T-helper 1 cell treated with Interleukin-12 subunit alpha and Interleukin-12 subunit beta and Interleukin-4 antibody, amounts not matched to agents 30 μg/mL and 1 μg/mL, for 36 hours (primary cell): ENCODE data around the gene ZFP91.

Experiments used
- H3K27ac Mint-ChIP-seq: one replicate; pipeline ENCODE4 v1.8.0; 2021; ENCODE audit warnings: mild to moderate bottlenecking, mixed read lengths
- H3K27me3 Mint-ChIP-seq: one replicate; pipeline ENCODE4 v1.8.0; 2021; ENCODE audit warnings: low read depth, mixed read lengths
- H3K36me3 Mint-ChIP-seq: one replicate; pipeline ENCODE4 v1.8.0; 2021; ENCODE audit warnings: low read depth, mixed read lengths
- H3K4me1 Mint-ChIP-seq: one replicate; pipeline ENCODE4 v1.8.0; 2021; ENCODE audit warnings: low read depth, mixed read lengths
- H3K4me3 Mint-ChIP-seq: one replicate; pipeline ENCODE4 v1.8.0; 2021; ENCODE audit warnings: mild to moderate bottlenecking, moderate library complexity, mixed read lengths
- H3K9me3 Mint-ChIP-seq: one replicate; pipeline ENCODE4 v1.8.0; 2021; ENCODE audit warnings: mixed read lengths

Gene ZFP91

DNA sequence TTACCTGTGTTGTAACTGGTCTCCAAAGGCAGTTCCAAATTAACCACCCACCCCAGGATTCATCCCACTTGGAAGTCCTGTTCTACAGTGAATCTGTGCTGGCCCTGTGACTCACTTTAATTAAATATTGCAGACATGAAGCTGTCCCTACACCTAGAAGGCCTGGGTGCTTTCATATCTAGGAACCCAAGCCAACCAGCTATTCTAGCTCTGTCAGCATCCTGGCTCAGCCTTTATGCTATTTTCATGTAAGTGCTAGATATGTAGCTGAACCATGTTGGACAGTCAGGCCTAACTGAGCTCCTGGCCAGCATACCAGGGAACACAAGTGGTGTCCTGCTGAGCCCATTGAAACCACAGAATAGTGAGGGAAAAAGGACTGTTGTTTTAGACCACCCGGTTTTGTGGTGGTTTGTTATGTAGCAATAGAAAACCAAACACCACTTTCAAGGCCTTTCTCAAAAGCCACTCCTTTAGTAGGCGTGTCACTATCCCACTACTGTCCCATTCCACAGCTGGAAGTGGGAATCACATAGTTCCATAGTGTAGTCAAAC lies 73.9 kb downstream of the ZFP91 start:
- peaks cover 4% of the 10 kb centered on the region for H3K4me1 Mint-ChIP-seq
- no peak overlapping the region for H3K27ac Mint-ChIP-seq
- H3K9me3 Mint-ChIP-seq: no peaks in the 10 kb centered on the region
- H3K36me3 Mint-ChIP-seq: no peaks in the 10 kb centered on the region
- no peaks in the 10 kb centered on the region for H3K27me3 Mint-ChIP-seq
- H3K4me3 Mint-ChIP-seq: no peak overlapping the region

DNA sequence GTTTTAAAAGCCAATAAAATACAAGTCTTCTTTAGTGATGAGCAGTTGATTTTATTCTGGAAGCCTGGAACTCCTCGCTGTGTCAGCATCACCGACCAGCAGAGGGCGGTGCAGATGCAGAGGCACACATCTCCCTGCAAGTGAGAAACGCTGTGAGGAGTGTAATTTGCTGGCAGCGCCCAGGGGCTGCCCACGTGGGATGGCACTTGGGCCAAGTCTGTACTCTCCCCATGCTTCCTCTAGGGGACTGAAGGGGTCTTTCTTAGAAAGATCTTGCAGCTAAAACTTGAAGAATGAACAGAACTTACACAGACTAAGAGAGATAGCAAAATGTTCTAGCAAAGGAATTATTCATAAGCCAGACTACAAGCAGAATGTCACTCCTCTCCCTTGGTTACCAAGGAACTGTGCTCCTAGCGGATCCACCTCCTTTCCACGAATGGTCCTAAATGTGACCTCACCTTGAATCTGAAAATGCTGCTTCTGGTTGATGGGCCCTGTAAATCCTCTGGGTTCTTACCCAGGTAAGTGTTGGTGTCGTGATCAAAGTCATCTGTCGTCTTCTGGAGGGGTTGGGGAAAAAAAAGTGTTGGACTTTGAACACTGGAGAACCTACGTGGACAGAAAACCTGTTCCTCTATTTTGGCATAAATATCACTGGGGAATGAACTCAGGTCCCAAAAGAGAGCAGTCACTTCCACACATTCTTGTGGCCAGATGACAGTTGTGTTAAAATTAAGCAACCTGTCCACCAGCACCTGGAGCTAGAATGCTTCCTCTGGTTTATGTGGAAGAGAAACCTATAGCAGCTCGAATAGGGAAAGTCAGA lies 75.4 kb downstream of the ZFP91 start:
- no peak overlapping the region for H3K27ac Mint-ChIP-seq

DNA sequence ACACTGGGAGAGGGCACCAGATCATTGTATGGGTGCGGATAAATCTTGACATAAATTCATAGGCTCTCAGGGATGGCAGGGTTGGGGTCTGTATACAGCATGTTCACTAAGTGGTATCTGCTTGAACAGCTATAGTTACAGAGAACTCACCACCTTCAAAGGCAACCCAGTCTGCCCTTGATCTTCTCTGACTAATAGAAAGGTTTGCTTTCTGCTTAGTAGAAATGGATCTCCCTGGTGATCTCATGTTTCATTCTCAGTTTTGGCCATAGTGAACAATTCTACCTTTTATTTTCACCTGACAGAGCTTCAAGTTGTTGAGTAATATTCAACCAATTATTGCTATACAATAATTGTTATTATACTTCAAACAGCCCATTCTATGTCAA lies 76.0 kb downstream of the ZFP91 start:
- H3K36me3 Mint-ChIP-seq: no peaks in the 10 kb centered on the region
- peaks cover 4% of the 10 kb centered on the region for H3K4me1 Mint-ChIP-seq
- H3K27ac Mint-ChIP-seq: no peak overlapping the region

More for the DNA sequence above, 75.4 kb downstream of the ZFP91 start:
- no peaks in the 10 kb centered on the region for H3K36me3 Mint-ChIP-seq
- H3K4me1 Mint-ChIP-seq: peaks cover 4% of the 10 kb centered on the region
- H3K9me3 Mint-ChIP-seq: no peaks in the 10 kb centered on the region
- H3K4me3 Mint-ChIP-seq: no peak overlapping the region
- no peaks in the 10 kb centered on the region for H3K27me3 Mint-ChIP-seq

DNA sequence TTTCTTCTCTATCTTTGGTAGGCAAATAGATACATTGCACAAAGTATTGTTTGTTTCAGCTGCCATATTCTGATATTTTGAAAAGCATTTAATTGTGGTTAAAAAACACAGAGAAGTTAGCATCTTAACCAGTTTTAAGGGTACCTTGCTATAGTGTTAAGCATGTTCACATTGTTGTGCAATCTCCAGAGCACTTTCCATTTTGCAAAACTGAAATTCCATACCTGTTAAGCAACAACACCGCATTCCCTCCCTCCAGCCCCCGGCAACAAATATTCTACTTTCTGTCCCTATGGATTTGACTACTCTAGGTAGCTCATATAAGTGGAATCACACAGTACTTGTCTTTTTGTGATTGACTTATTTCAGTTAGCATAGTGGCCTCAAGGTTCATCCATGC lies 77.5 kb downstream of the ZFP91 start:
- Mint-ChIP-seq H3K4me3 (no peak overlapping the region), H3K27me3 (no peaks in the 10 kb centered on the region), H3K27ac (no peak overlapping the region), H3K4me1 (peaks cover 4% of the 10 kb centered on the region), H3K36me3 (no peaks in the 10 kb centered on the region), H3K9me3 (no peaks in the 10 kb centered on the region)

More for the DNA sequence above, 76.0 kb downstream of the ZFP91 start:
- H3K4me3 Mint-ChIP-seq: no peak overlapping the region
- H3K9me3 Mint-ChIP-seq: no peaks in the 10 kb centered on the region
- H3K27me3 Mint-ChIP-seq: no peaks in the 10 kb centered on the region

DNA sequence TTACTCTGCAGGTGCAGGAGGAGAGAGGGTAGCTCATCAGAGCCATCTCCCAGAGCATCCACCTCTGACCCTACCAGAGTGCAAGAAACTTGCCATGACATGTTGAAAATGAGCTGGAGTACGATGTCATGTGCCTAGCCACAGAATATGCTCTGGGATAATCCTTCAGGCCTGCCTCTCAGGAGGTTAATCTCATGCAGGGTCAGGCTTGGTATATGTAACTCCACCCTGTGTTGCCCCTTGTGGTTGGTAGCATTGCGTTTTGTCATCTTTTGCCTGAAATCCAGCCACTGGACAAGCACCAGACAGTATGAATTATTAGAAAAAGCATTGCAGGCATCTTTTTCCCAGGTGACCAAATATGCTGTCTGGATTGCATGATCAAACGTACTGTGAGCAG lies 79.8 kb downstream of the ZFP91 start:
- H3K9me3 Mint-ChIP-seq: no peaks in the 10 kb centered on the region
- peaks cover 4% of the 10 kb centered on the region for H3K4me1 Mint-ChIP-seq
- no peaks in the 10 kb centered on the region for H3K27me3 Mint-ChIP-seq
- no peak overlapping the region for H3K4me3 Mint-ChIP-seq
- no peaks in the 10 kb centered on the region for H3K36me3 Mint-ChIP-seq
- H3K27ac Mint-ChIP-seq: no peak overlapping the region

DNA sequence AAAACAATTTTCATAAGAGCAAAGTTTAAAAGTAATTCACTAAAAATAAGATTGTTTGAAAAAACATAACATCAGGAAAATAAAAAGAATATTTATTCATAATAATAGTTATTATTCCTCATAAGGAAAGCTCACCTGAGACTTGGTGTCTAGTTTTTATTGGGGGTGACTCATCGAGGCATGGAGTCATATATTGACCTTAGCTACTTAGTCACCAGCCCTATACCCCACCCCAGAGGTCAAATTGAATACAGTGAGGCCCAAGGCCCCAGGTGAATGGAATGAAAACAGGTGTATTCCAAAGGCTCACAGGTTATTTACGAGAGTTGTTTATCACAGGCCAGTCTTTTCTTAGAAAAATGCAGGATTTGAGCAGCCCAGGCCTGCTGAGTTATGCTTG lies 80.5 kb downstream of the ZFP91 start:
- no peak overlapping the region for H3K27ac Mint-ChIP-seq

DNA sequence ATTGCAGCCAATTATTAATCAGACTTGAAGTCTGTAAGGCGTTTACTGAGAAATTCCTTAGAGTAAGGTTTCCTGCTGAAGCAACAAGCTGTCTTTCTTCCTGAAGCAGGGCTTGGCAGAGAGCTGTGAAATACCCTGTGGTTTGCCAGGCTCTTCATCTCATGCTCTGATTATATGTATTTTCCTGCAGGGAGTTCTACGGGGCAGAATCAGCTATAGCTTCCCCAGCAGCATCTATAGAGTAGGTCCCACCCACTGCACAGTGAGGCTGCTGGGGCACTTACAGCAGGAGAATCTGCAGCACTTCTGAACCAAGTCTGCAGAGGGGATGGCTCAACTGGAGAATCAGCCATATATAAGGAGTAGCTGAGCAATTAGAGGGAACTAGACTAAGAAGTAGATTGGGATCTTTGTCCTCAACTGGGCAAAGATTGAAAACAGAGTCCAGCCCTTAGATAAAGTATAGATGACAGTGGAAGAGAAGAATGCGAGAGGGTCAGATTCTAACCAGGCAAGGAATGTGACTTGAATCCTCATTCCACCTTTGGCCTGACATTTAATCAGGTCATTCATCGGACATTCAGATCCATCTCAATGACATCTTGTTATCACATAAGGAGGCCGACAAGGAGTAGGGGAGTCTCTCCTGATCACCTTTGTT lies 81.2 kb downstream of the ZFP91 start:
- Mint-ChIP-seq H3K9me3 (no peaks in the 10 kb centered on the region), H3K36me3 (no peaks in the 10 kb centered on the region), H3K4me3 (no peak overlapping the region), H3K27me3 (no peaks in the 10 kb centered on the region), H3K27ac (no peak overlapping the region), H3K4me1 (no peaks in the 10 kb centered on the region)

More for the DNA sequence above, 80.5 kb downstream of the ZFP91 start:
- H3K4me1 Mint-ChIP-seq: no peaks in the 10 kb centered on the region
- H3K36me3 Mint-ChIP-seq: no peaks in the 10 kb centered on the region
- no peak overlapping the region for H3K4me3 Mint-ChIP-seq
- H3K9me3 Mint-ChIP-seq: no peaks in the 10 kb centered on the region
- H3K27me3 Mint-ChIP-seq: no peaks in the 10 kb centered on the region
